WTC11 (cell line): ENCODE results near the gene SLC26A8. TPM values are rescaled to one million over a fixed set of nuclear protein-coding genes. Genes with fewer than 3 reads are reported as not detected.
A peak's percentile ranks its signal among the peaks of the same experiment; 100 is the strongest.

Experiments
- ATAC-seq: fragments of 200-7000 bp; cut with Tn5 transposase; 2 replicates; pipeline ENCODE4 v1.10.0; 2021; ENCODE audit warnings: mild to moderate bottlenecking, moderate library complexity
- CTCF ChIA-PET: fragments of 300-600 bp; sonication (Branson Sonifier 250); formaldehyde crosslinking; loops from one replicate; lab custom pipeline; 2021; ENCODE audit warnings: antibody characterized with exemption; lab: Charles Lee
- POLR2A ChIA-PET: fragments of 350-600 bp; sonication (Branson Sonifier 250); formaldehyde crosslinking; loops from one replicate; lab custom pipeline; 2021; ENCODE audit warnings: antibody characterized with exemption; lab: Charles Lee
- DNase-seq: peaks from one replicate; pipeline ENCODE4 v3.0.0; 2021; ENCODE audit warnings: low spot score
- H3K27ac Mint-ChIP-seq: 2 replicates; pipeline ENCODE4 v1.8.0; 2021; ENCODE audit warnings: mixed read lengths
- H3K27me3 Mint-ChIP-seq: 2 replicates; pipeline ENCODE4 v1.8.0; 2021; ENCODE audit warnings: low read depth, mild to moderate bottlenecking, moderate library complexity, mixed read lengths
- H3K36me3 Mint-ChIP-seq: 2 replicates; pipeline ENCODE4 v1.8.0; 2021; ENCODE audit warnings: mixed read lengths
- H3K4me1 Mint-ChIP-seq: 2 replicates; pipeline ENCODE4 v1.8.0; 2022; ENCODE audit warnings: mixed read lengths
- H3K4me3 Mint-ChIP-seq: 2 replicates; pipeline ENCODE4 v1.8.0; 2021; ENCODE audit warnings: mild to moderate bottlenecking, moderate library complexity, mixed read lengths
- H3K9me3 Mint-ChIP-seq: 2 replicates; pipeline ENCODE4 v1.8.0; 2021; ENCODE audit warnings: mixed read lengths
- ATF2 ChIP-seq: sonication (generic); formaldehyde crosslinking; IDR thresholded peaks from 2 replicates; pipeline ENCODE4 v1.8.1; 2022; ENCODE audit warnings: low read depth, missing genetic modification reagents, borderline replicate concordance
- ATF3 ChIP-seq: sonication (generic); formaldehyde crosslinking; conservative IDR thresholded peaks from 2 replicates; pipeline ENCODE4 v1.8.1; 2022; ENCODE audit warnings: mild to moderate bottlenecking, missing genetic modification reagents
- E2F4 ChIP-seq: sonication (generic); formaldehyde crosslinking; IDR thresholded peaks from 2 replicates; pipeline ENCODE4 v1.8.1; 2022; ENCODE audit warnings: low read depth, mild to moderate bottlenecking, moderate library complexity, missing genetic modification reagents, borderline replicate concordance
- ETV6 ChIP-seq: sonication (generic); formaldehyde crosslinking; IDR thresholded peaks from 2 replicates; pipeline ENCODE4 v1.8.1; 2022; ENCODE audit warnings: mild to moderate bottlenecking, missing genetic modification reagents
- FOXJ3 ChIP-seq: sonication (generic); formaldehyde crosslinking; IDR thresholded peaks from 2 replicates; pipeline ENCODE4 v1.9.0; 2021; ENCODE audit warnings: missing genetic modification reagents, mild to moderate bottlenecking, borderline replicate concordance
- FOXP1 ChIP-seq: sonication (generic); formaldehyde crosslinking; IDR thresholded peaks from 2 replicates; pipeline ENCODE4 v1.8.0; 2022; ENCODE audit warnings: missing genetic modification reagents, mild to moderate bottlenecking, moderate library complexity, borderline replicate concordance
- FOXP4 ChIP-seq: sonication (generic); formaldehyde crosslinking; IDR thresholded peaks from 2 replicates; pipeline ENCODE4 v1.8.0; 2022; ENCODE audit warnings: mild to moderate bottlenecking, missing genetic modification reagents
- GRHL2 ChIP-seq: fragments of 250-450 bp; sonication (Bioruptor Pico); IDR thresholded peaks from 2 replicates; pipeline ENCODE4 v1.8.0; 2022; ENCODE audit warnings: mild to moderate bottlenecking, moderate library complexity; ENCODE audit not compliant: insufficient replicate concordance, severe bottlenecking
- IRF2 ChIP-seq: sonication (generic); formaldehyde crosslinking; IDR thresholded peaks from 2 replicates; pipeline ENCODE4 v1.8.0; 2022; ENCODE audit warnings: low read depth, missing genetic modification reagents, borderline replicate concordance
- JUN ChIP-seq: sonication (generic); formaldehyde crosslinking; IDR thresholded peaks from 2 replicates; pipeline ENCODE4 v1.8.0; 2023; ENCODE audit warnings: mild to moderate bottlenecking, missing genetic modification reagents
- MXD4 ChIP-seq: fragments of 250-450 bp; sonication (Bioruptor Pico); IDR thresholded peaks from 2 replicates; pipeline ENCODE4 v1.8.0; 2021; ENCODE audit warnings: mild to moderate bottlenecking, moderate library complexity, borderline replicate concordance
- NFATC4 ChIP-seq: fragments of 250-450 bp; sonication (Bioruptor Pico); IDR thresholded peaks from 2 replicates; pipeline ENCODE4 v1.9.0; 2021; ENCODE audit warnings: mild to moderate bottlenecking
- NFYB ChIP-seq: sonication (generic); formaldehyde crosslinking; conservative IDR thresholded peaks from 2 replicates; pipeline ENCODE4 v1.8.0; 2022; ENCODE audit warnings: low read depth, missing genetic modification reagents
- NR1H2 ChIP-seq: sonication (generic); formaldehyde crosslinking; IDR thresholded peaks from 2 replicates; pipeline ENCODE4 v1.9.0; 2021; ENCODE audit warnings: mild to moderate bottlenecking, moderate library complexity, missing genetic modification reagents
- NR2C2 ChIP-seq: sonication (generic); formaldehyde crosslinking; IDR thresholded peaks from 2 replicates; pipeline ENCODE4 v1.8.0; 2022; ENCODE audit warnings: mild to moderate bottlenecking, missing genetic modification reagents
- PREB ChIP-seq: sonication (generic); formaldehyde crosslinking; IDR thresholded peaks from 2 replicates; pipeline ENCODE4 v1.8.1; 2022; ENCODE audit warnings: mild to moderate bottlenecking, missing genetic modification reagents, moderate library complexity, borderline replicate concordance
- RELA ChIP-seq: sonication (generic); formaldehyde crosslinking; IDR thresholded peaks from 2 replicates; pipeline ENCODE4 v1.8.1; 2022; ENCODE audit warnings: missing genetic modification reagents, mild to moderate bottlenecking, borderline replicate concordance
- SMAD3 ChIP-seq: sonication (generic); formaldehyde crosslinking; IDR thresholded peaks from 2 replicates; pipeline ENCODE4 v1.8.0; 2022; ENCODE audit warnings: missing genetic modification reagents, mild to moderate bottlenecking, borderline replicate concordance
- TEAD1 ChIP-seq: sonication (generic); formaldehyde crosslinking; IDR thresholded peaks from 2 replicates; pipeline ENCODE4 v1.8.0; 2022; ENCODE audit warnings: mild to moderate bottlenecking, missing genetic modification reagents
- ZBTB21 ChIP-seq: sonication (generic); formaldehyde crosslinking; IDR thresholded peaks from 2 replicates; pipeline ENCODE4 v1.8.1; 2023; ENCODE audit warnings: mild to moderate bottlenecking, missing genetic modification reagents, borderline replicate concordance
- ZNF121 ChIP-seq: sonication (generic); formaldehyde crosslinking; IDR thresholded peaks from 2 replicates; pipeline ENCODE4 v1.8.0; 2023; ENCODE audit warnings: missing genetic modification reagents
- ZNF416 ChIP-seq: fragments of 250-450 bp; sonication (Bioruptor Pico); IDR thresholded peaks from 2 replicates; pipeline ENCODE4 v1.9.0; 2021; ENCODE audit warnings: mild to moderate bottlenecking, inconsistent platforms
- ZNF423 ChIP-seq: fragments of 250-450 bp; sonication (Bioruptor Pico); IDR thresholded peaks from 2 replicates; pipeline ENCODE4 v2.1.2; 2022; ENCODE audit warnings: mild to moderate bottlenecking, moderate library complexity
- total RNA-seq: library from RNA; stranded (reverse); gene quantifications from 3 replicates; pipeline ENCODE4 v1.2.3, GENCODE V29; 2021

Gene SLC26A8
- total RNA-seq, 1 experiment from 2014 or later: 0.50 TPM

- ATAC-seq (no peak), DNase-seq (no peak)
- TF ChIP-seq ATF3 (CRISPR knock-in tag): no peak
- no peak for TF ChIP-seq NFATC4 (CRISPR knock-in tag)
- TF ChIP-seq FOXP1 (CRISPR knock-in tag): no peak
- TF ChIP-seq ETV6 (CRISPR knock-in tag): no peak
- TF ChIP-seq IRF2 (CRISPR knock-in tag): no peak
- TF ChIP-seq SMAD3 (CRISPR knock-in tag): no peak
- TF ChIP-seq PREB (CRISPR knock-in tag): no peak
- no peak for TF ChIP-seq GRHL2
- TF ChIP-seq ZNF121 (CRISPR knock-in tag): no peak
- TF ChIP-seq NR2C2 (CRISPR knock-in tag): no peak
- TF ChIP-seq ZNF423 (CRISPR knock-in tag): no peak
- TF ChIP-seq ATF2 (CRISPR knock-in tag): no peak
- no peak for TF ChIP-seq JUN (CRISPR knock-in tag)
- TF ChIP-seq ZBTB21 (CRISPR knock-in tag): no peak
- no peak for TF ChIP-seq E2F4 (CRISPR knock-in tag)
- no peak for TF ChIP-seq FOXJ3 (CRISPR knock-in tag)
- H3K27ac Mint-ChIP-seq: peak overlapping the region; percentile 43
- no peaks in the 10 kb centered on the region for H3K4me1 Mint-ChIP-seq
- ChIA-PET CTCF (no interaction called here), POLR2A (no interaction called here)
- H3K36me3 Mint-ChIP-seq: peaks cover 40% of the 10 kb centered on the region
- H3K9me3 Mint-ChIP-seq: peaks cover 32% of the 10 kb centered on the region
- no peak overlapping the region for H3K4me3 Mint-ChIP-seq
- no peaks in the 10 kb centered on the region; the same call in 1 of the 2 replicates for H3K27me3 Mint-ChIP-seq
These were observed 118.5 kb downstream of the SLC26A8 start for GRCh38 chr6:35905841-35906498.

- Mint-ChIP-seq H3K9me3 (peaks cover 24% of the 10 kb centered on the region), H3K27ac (peak overlapping the region; percentile 7; the same call in 1 of the 2 replicates), H3K4me1 (no peaks in the 10 kb centered on the region), H3K27me3 (no peaks in the 10 kb centered on the region; the same call in 1 of the 2 replicates), H3K36me3 (peaks cover 37% of the 10 kb centered on the region), H3K4me3 (no peak overlapping the region)
- POLR2A ChIA-PET: no interaction called here
- no peak for DNase-seq
- CTCF ChIA-PET: no interaction called here
- no peak for ATAC-seq
- no peak for TF ChIP-seq NR1H2 (CRISPR knock-in tag)
- no peak for TF ChIP-seq ZNF416
- TF ChIP-seq TEAD1: no peak
- TF ChIP-seq FOXP4 (CRISPR knock-in tag): no peak
- no peak for TF ChIP-seq NFYB
- TF ChIP-seq MXD4 (CRISPR knock-in tag): no peak
- TF ChIP-seq RELA (CRISPR knock-in tag): no peak
These were observed 119.2 kb downstream of the SLC26A8 start for GRCh38 chr6:35905141-35905785.
